ENCODE results near the gene PIM3. TPM values are rescaled to one million over a fixed set of nuclear protein-coding genes. Genes with fewer than 3 reads are reported as not detected.

PIM3 gene
- total RNA-seq, 1 donor from 2014 or later: 113 TPM

DNA sequence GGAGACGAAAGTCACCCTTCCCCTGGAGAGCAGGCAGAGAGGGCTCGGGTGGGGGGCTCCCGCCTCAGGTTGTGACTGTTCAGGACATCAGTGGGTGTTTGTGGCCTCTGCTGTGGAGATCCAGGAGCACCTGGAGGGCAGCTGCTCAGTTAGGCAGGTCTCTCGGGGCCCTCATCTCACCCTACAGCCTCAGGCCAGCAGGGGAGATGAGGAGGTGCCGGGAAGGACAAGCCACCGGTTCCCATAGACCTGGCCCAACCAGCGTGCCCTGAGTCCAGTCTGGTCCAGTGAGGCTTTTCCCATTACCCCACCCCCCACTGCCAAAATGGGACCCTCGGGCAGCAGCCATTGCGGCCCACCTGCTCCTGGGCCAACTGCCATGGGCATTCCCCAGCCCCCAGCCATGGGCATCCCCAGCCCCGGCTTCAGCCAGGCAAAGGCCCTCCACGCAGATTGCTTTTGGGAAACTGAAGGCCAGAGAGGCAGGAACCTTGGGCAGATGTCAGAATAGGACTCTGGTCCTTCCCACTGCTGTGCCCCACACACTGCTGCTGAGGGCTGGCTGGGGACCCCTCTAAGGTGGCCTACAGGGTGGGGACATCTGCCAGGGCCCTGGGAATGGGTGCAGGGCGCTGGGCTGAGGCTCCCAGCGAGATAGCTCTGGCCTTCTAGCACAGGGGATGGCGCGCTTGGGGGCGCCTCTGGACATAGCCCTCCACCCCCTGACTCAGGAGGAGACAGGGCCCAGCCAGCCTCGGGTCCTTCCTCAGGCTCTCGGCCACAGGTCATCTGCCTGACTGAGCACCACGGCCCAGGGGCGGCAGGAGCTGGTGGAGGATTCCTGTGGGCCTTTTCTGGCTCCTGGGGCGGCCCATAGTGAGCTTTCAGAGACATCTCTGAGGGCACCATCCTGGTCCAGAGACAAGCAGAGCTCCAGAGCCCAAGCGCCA lies 4.8 kb downstream of the PIM3 start:
- intact Hi-C loops (cut with micrococcal nuclease): no loop called here

DNA sequence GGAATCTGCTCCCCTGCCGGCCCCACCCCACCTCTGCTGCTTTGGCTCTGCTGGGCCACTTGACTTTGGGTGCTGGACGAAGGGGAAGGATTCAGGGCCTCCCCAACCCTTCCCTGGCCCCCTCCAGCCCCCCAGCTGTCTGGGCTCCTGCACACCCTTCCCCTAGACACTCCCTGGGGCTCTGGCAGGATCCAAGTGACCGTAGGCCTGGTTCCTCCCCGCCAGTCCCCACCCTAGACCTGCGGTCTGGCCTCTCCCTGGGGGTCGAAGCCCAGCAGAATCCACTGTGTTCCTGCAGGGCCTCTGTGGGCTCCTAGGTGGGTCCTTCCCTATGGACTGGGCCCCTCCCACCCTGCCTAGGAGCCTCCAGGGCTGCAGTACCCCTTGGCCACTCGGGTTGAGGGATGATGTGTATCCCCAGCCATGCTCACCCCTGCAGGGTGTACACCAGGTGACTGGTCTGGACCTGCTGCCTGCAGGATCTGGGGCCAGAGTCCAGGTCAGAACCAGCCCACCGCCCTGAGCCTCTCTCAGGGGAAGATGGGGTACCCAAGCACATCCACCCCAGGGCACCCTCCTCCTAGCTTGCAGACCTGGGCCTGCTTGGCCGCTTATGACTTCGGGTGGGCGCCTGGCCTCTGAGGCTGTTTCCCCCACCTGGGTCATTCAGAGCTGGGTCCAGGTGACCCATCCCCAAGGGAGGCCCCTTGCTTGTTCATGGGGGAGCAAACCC lies 5.6 kb downstream of the PIM3 start:
- intact Hi-C loops (cut with micrococcal nuclease): no loop called here

DNA sequence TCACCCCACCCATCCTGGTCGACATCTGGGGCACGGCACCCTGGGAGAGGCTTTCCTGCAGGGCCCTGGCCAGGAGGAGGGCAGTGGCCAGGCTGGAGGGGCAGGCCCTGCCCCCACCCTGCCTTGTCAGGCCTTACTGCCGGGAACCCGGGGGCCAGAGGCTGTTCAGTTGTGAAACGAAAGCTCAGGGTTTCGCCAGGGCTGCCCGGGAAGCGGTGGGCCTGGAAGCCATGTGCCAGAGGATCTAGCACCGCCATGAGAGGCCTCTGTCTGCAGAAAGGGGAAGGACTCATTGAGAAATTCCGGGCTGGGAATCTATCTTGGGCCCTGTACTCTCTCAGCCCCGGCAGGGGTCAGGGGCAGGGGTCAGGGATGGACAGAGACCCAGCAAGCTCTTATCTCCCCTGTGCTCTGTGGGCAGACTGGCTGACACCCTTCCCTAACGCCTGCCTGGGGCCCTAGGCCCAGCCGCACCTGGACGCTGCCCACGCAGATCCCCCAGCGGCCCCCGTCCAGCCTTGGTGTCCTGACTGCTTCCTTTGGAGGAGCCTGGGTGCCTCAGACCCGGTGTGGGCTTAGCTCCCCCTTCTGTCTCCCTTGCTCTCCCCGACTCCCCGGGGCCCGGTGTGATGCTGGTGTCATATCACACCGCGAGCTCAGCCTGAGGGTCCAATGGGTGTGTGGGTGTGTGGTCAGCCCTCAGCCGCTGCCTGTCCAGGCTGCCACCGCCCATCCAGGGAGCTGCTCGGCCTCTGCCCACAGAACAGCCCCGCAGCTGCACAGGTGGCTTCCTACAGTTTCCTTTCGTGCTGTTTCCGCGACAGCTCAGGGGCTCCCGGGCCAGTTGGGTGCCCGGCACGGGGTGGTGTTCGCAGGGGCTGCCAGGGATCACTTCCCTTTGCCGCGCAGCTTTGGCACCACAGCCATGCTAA lies 6.5 kb downstream of the PIM3 start:
- intact Hi-C loops (cut with micrococcal nuclease): no loop called here

DNA sequence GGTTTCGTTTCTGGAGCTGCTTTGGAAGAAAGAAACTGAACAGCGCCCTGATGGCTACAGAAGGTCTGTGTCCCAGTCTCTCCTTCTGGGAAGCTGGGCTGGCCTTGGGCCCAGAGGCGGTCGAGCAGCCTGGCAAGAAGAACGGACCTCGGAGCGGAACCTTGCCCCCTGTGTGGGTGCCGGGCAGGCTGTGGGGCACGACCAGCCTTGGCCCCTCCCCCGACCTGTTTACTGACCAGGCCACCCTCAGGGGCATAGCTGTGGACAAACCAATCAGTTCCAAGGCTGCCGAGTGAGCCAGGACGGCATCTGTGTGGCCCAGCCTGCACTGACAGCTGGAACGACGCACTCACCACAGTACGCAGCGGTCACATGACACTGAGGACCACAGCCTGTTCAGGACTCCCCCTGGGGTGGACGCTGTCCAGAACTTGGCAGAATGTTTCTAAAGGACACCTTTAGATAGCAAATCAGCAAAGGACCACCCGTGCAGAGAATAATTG lies 7.2 kb downstream of the PIM3 start:
- intact Hi-C loops (cut with micrococcal nuclease): no loop called here

DNA sequence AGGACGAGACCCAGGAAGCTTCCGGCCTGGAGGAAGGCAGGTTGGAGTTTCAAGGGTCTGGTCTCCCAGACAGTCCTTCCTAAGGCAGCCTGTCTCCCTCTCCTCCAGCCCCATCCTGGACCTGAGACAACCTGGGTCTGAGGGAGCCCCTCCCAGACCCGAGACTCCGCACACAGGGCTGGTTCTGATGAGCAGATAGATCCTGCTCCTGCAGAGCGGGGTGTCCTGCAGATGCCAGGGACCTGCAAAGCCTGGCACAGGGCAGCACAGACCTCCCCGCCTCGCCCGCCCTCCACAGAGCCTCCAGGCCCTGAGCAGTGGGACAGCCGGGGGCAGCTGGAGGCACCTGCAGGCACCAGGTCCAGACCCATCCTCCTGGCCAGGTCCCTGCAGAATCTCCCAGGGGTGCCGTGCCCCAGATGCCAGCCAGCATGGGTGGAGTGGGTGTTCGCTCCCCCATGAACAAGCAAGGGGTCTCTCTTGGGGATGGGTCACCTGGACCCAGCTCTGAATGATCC lies 7.8 kb downstream of the PIM3 start:
- intact Hi-C loops (cut with micrococcal nuclease): no loop called here

DNA sequence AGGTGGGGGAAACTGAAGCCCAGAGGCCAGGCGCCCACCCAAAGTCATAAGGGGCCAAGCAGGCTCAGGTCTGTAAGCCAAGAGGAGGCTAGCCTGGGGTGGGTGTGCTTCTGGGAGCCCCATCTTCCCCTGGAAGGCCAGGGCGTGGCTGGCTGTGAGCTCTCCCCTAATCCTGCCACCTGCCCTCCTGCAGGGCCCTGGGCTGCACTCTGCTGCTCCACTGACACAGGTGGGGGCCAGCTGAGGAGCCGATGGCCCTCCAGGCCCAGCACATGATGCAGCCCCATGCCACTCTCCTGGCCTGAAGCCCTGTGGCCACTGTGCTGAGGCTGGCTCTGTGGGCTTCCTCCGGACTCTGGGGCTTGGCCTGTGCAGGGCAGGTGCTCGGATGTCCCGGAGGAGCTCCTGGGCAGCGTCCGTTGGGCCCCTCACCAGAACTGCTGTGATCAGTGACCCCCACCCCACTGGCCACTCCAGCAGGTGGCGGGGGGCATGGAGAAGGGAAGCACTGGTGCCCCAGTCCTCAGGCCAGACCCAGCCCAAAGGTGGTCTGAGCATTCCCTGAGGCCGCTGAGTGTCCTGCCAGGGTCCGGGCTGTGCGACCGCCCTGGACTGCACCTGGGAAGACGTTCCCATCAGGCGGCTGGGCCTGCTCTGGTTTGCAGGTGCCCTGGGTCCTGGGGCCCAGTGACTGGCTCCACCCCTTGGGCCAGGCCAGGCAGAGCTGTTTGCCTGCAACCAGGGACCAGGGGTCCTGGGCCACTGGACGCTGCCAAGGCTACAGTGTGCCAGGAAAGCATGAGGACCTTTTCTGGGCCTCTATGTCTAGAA lies 8.5 kb downstream of the PIM3 start:
- intact Hi-C loops (cut with micrococcal nuclease): no loop called here

DNA sequence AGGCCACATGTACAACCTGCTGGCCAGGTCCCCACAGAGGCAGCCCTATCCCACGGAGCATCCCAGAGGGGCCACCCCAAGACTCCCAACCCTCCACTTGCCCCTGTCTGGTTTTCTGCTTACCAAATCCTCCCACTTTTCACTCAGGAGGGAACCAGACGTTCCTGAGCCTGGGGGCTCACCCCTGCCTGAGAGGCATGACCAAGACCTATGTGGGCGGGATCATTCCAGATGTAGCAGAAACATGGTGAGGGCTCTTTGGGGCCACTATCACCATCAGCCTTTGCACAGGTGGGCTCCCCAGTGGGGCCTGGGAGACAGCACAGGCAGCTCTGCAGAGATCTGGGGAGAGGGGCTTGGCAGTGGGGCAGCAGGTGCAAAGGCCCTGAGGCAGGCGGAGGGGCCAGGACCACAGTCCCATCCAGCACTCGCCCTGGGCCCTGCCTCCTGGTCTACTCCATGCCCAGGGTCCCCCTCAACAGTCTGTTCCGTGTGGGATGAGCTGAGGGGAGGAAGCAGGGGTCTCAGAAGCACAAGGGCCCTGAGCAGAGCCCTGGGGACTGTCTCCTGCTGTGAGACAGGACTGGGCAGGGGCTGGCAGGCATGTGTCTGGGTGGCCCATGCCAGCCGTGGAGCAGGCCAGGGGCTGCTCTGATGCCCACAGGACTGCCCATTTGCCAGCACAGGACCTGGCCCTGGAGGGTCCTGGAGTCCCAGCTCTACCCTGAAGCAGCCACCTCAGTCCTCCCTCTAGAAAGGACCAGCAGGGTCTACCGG lies 9.4 kb downstream of the PIM3 start:
- intact Hi-C loops (cut with micrococcal nuclease): loop anchor here (2.0 to 10.0 kb wide), 4 partner anchors 33 to 232 kb away; partner anchors contain the start of gene SELENOO

DNA sequence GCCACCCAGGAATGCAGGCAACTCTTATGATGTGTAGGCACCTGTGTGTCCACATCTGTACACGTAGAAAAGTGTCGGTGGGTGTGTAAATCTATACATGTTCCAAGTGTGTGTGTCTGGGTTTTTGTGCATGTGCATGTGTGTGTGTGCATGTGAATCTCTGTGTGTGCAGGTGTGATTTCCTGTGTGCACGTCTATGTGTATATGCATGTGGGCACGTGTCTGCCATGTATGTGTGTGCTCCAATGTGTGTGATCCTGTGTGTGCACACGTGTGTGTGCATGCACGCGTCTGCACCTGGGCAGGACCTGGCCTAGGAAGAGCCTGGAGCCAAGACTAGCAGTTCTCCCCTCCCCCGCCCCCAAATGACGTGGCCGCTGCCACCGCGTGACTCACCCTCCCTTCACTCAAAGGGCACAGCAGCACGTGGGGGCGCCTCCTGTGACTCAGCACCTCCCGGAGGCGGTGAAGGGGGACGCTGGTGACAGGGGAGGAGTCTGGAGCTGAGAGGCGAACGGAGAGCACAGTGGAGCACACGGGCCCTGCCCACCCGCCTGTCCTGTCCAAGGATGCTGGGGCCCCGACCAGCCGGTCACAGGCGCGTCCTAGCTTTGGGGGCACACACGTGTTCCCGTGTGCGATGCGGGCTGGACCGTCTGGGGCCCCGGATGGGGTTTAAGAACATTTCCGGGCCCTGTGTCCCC lies 10.1 kb downstream of the PIM3 start:
- intact Hi-C loops (cut with micrococcal nuclease): loop anchor here (2.0 to 10.0 kb wide), 4 partner anchors 34 to 232 kb away; partner anchors contain the start of gene SELENOO

DNA sequence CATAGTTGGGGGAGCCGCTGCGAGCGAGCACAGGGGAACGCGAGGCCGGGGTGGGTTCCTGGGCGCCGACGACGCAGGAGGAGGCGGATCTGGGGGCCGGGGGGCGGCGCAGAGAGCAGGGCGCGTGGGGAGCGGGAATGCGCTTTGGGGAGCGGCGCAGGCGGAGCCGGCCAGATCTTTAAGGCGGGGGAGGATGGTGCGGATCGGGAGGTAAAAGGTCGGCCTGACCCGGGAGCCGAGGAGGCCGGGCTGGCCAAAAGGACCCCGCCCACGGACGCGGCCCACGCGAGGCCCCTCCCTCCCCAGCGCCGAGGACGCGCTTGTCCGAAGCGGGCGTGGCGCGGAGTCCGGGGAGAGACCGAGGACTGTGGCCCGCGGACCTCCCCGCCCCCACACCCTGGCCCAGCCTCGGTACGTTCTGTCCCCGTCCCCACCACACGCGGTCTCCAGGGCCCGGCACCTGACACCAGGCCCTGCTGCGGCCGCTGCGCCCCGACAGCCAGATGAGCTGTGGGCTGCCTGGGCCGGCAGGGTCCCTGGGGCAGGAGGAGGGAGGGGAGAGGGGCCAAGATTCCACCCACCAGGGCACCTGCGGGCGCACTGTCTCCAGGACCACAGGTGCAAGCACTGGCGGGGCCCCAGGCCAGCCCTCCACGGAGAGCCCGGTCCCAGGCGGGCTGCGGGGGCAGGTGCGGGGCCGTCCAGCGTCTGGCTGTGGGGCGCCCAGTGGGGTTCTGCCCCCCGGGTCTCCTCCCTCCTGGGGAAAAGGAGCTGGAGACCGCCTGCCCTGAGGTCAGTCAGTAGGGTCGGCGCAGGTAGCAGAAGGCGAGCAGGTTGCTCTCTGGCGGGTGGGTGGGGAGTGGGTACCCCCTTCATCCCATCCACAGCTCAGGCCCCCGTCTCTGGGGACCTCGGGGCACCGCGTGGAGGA lies 10.9 kb downstream of the PIM3 start:
- intact Hi-C loops (cut with micrococcal nuclease): loop anchor here (2.0 to 10.0 kb wide), 4 partner anchors 35 to 231 kb away; partner anchors contain the start of gene SELENOO

DNA sequence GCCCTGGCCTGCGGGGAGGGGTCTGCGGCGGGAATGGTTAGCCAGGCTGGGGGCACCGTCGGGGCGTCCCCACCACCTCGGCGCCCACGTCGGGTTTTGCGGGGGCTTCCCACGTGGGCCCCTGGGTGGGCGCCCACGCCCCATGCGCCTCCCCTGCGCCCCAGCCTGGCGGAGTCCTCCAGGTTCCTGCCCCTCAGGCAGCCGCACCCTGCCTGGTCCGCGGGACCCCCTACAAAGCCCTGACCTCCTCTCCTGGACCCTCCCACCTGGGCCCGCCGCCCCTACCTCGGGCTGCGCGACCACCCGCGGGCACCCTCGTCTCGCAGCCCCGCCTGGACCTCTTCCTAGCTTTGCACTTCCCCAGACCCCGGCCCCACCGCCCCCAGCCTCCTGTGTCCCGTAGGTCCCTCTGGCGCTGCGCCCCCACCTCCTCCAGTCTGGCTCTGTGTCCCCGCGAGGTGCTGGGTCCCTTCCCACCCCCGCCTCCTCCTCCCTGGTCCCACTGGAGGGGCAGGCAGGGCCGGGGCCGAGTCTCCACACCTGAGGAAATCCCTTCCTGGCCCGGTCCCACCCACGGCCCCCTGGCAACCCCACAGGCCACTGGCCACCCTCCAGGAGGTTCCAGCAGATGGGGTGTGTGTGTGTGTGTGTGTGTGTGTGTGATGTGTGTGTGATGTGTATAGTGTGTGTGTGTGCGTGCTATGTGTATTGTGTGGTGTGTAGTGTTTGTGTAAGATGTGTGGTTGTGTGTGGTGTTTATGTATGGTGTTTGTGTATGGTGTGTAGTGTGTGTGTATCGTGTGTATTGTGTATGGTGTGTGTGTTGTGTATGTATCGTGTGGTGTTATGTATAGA lies 11.8 kb downstream of the PIM3 start:
- intact Hi-C loops (cut with micrococcal nuclease): loop anchor here (5.0 to 10.0 kb wide), 2 partner anchors 62 to 230 kb away; partner anchors contain the start of gene SELENOO

DNA sequence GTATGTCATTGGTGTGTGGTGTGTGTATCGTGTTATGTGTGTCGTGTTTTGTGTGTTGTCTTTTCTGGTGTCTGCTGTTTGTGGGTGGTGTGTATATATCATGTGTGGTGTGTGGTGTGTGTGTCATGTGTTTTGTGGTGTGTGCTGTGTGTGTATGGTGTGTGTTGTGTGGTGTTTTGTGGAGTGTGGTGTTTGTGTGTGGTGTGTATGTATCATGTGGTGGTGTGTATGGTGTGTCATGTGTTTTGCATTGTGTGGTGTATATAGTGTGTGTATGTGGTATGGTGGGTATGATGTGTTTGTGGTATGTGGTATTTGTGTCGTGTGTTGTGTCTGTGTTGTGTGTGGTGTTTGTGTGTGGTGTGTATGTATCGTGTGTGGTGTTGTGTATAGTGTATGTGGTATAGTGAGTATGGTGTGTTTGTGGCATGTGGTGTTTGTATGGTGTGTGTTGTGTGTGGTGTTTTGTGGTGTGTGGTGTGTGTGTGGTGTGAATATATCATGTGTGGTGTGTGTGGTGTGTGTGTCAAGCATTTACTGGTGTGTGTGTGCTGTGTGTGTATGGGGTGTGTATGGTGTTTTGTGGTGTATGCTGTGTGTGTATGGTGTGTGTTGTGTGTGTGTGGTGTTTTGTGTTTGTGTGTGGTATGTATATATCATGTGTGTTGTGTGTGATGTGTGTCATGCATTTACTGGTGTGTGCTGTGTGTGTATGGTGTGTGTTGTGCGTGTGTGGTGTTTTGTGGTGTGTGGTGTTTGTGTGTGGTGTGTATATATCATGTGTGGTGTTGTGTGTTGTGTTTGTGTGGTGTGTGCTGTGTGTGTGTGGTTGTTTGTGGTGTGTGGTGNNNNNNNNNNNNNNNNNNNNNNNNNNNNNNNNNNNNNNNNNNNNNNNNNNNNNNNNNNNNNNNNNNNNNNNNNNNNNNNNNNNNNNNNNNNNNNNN lies 12.7 kb downstream of the PIM3 start:
- intact Hi-C loops (cut with micrococcal nuclease): loop anchor here (5.0 to 10.0 kb wide), 2 partner anchors 62 to 229 kb away; partner anchors contain the start of gene SELENOO

DNA sequence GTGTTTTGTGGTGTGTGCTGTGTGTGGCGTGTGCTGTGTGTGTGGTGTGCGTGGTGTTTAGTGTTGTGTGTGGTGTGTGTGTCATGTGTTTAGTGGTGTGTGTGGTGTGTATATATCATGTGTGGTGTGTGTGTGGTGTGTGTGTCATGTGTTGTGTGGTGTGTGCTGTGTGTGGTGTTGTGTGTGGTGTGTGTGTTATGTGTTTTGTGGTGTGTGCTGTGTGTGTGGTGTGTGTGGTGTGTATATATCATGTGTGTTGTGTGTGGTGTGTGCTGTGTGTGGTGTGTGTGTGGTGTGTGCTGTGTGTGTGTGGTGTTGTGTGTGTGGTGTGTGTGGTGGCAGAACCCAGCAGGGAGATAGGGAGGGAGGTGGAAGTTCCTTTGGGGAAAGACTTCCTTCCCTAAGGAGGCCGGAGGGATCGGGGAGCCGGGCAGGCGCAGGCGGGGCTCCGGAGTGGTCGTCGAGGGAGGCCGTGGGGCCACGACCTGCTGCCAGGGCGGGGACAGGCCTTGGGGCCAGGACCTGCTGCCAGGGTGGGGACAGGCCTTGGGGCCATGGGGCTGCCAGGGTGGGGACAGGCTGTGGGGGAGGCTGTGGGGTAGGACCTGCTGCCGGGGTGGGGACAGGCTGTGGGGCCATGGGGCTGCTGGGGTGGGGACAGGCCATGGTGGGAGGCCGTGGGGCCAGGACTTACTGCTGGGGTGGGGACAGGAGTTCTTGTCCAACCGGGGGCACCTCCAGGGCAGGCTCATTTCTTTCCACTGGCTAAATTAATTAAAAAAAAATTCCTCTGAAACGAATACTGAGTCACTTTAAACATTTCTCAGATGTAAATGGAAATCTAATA lies 15.2 kb downstream of the PIM3 start:
- intact Hi-C loops (cut with micrococcal nuclease): loop anchor here (2.0 to 10.0 kb wide), 3 partner anchors 17 to 208 kb away; no protein-coding TSS in a partner anchor

DNA sequence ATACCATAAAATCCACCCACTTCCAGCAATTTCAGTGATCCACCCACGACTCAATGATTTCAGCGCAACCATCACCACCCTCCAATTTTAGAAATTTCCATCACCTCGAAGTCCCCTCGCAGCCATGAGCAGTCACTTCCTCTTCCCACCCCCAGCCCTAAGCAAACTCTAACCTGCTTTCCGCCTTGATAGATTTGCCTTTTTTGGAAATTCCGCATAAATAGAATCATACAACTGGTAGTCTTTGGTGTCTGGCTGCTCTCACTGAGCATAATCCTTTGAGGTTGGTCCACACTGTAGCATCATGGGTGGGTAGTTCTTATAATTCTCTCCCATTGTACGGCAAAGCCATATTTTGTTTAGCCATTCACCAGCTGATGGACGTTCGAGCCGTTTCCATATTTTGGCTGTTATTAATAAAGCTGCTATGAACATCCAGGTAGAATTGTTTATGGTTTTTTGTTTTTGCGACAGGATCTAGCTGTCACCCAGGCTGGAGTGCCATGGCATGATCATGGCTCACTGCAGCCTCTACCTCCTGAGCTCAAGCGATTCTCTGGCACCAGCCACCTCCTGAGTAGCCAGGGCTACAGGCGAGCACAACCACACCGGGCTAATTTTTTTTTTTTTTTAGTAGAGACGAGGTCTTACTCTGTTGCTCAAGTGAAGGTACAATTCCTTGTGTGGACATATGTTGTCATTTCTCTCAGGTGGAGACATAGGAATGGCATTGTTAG lies 16.0 kb downstream of the PIM3 start:
- intact Hi-C loops (cut with micrococcal nuclease): loop anchor here (2.0 to 10.0 kb wide), 3 partner anchors 16 to 209 kb away; no protein-coding TSS in a partner anchor
